GM18867 (cell line): ENCODE measurements around the gene TMEM201.
A peak's percentile ranks its signal among the peaks of the same experiment; 100 is the strongest.
"Not testable (repeated sequence)": the region's sequence is repeated elsewhere in the genome, so short reads cannot be mapped to it uniquely, and the experiment has no call there.

ENCODE experiments used
- ATAC-seq: cut with Tn5 transposase; IDR thresholded peaks from one replicate; pipeline ENCODE4 v1.9.1; 2021; ENCODE audit warnings: mild to moderate bottlenecking, moderate library complexity; ENCODE audit not compliant: unreplicated experiment

The TMEM201 gene, protein sequence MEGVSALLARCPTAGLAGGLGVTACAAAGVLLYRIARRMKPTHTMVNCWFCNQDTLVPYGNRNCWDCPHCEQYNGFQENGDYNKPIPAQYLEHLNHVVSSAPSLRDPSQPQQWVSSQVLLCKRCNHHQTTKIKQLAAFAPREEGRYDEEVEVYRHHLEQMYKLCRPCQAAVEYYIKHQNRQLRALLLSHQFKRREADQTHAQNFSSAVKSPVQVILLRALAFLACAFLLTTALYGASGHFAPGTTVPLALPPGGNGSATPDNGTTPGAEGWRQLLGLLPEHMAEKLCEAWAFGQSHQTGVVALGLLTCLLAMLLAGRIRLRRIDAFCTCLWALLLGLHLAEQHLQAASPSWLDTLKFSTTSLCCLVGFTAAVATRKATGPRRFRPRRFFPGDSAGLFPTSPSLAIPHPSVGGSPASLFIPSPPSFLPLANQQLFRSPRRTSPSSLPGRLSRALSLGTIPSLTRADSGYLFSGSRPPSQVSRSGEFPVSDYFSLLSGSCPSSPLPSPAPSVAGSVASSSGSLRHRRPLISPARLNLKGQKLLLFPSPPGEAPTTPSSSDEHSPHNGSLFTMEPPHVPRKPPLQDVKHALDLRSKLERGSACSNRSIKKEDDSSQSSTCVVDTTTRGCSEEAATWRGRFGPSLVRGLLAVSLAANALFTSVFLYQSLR

DNA sequence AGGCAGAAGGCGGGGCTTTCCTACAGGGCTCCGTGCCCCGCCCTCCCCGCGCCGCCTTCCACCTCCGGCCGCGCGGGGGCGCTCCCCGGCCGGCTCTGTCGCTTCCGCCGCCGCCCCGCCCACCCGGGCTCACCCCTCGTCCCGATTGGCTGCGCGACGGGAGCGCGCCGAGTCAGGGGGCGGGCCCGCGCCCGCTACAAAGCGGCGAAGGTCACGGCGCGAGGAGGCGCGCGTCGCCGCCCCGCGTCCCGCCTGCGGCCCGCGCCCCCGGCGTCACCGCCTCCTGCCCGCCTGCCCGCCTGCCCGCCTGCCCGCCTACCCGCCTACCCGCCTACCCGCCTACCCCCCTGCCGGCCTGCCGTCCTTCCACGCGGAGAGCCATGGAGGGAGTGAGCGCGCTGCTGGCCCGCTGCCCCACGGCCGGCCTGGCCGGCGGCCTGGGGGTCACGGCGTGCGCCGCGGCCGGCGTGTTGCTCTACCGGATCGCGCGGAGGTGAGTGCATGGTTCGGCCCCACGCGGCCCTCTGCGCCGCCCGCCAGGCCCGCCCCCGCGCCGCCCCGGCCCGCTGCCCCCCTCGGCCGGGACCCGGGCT, at the start of gene TMEM201:
TSS of gene TMEM201 (plus strand) at position 361 of the 593 bp plus-strand sequence. CDS start at position 381, 20 bp downstream.
- ATAC-seq = peak; percentile 75

DNA sequence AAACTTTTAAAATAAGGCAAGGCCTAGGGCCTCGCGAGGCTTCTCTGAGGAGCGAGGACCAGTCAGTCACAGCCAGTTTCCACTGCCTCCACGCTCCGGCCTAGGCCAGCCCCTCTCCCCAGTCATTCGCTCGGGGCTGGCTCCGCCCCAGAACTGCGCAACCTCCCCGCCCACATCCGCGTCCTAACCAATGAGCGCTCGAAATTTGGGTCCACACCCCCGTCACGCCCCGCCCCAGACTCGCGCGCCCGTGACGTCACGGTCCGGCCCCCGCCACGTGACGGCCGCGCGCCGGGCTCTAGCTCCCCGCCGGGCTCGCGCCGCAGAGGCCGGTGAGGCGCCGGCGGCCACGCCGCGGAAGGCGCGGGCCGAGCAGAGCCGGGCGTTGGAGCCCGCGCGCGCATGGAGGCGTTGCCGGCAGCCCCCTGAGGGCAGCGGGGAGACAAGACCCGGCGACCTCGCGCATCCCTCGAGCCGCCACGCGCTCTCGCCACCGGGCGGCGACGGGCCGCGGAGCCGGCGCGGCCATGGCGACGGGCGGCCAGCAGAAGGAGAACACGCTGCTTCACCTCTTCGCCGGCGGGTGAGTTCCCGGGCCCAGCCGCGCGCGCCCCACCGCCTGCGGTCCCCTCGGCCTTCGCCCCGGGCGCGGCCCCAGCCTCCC, 49.4 kb upstream of the TMEM201 start, which contains the start of gene SLC25A33:
TSS of gene SLC25A33 (plus strand) at position 301 of the 664 bp plus-strand sequence. CDS start at position 528, 227 bp downstream.
- ATAC-seq = peak; percentile 93

DNA sequence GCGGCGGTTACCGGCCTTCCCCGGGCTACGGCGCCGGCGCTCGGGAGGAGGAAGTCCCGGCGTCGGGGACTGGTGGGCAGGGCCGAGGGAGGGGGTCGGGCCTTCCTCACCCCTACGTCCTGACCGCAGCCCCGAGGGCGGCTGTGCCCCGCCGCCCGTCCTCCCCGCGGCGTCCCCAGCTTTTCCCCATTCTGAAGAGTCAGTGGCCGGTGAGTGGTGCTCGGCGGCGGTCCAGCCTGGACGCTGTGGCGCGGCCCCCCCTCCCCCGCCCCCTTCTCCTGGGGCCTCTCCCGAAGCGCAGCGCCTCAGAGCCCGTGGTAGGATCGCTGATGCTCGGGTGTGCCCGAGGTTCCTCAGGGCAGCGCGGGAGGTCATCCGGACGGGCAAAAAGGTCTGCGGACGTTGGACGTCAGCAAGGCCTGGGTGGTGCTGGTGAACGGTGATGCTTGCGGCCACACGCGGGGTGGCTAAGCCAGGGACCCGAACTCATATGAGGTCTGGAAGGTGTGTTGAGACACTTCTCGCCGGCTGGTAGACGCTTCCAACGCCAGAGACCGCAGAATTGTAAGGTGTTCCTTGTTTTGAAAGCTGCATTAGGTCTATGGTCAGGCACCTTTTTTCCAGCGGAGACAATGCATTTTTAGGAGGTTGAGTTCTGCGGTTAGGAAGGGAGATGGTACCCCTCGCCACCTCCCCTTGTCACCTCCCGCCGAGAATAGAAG, 48.7 kb upstream of the TMEM201 start:
- ATAC-seq = peak; percentile 47

DNA sequence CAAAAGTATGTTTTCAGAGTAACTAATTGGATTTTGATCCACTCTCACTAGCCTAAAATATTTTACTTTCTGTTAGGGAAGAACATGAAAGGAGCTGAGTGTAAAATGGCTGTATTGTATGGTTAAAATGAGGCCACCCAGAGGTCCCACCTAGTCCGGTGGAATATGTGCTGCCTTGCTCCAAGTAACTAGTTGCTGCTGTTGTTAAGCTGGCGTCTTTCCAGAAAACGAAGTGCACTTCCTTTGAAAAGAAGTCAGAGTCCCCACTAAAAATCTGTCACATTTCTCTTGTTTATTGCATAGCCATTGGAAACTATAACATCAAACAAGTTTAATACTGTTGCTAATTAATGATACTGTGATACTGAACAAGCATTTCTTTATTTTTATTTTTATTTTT, 46.3 kb upstream of the TMEM201 start:
- ATAC-seq = no peak

DNA sequence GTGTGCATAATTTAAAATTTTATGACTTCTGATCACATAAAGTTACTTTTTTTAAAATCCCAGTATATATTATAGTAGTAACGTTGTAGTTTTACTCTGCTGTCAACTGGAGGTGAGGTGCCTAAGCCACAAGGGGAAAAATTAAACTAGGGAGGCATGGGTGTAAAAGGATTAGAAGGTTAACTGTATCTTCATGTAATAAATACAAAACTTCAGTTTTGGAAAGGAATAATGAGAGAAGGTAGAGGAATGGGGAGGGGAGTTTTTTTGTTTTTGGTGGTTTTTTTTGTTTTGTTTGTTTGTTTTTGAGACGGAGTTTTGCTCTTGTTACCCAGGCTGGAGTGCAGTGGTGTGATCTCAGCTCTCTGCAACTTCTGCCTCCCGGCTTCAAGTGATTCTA, 43.8 kb upstream of the TMEM201 start:
- no peak for ATAC-seq

GRCh38 chr1:9549955-9550546, 38.7 kb upstream of the TMEM201 start:
- no peak for ATAC-seq

- no peak for ATAC-seq
Measured at GRCh38 chr1:9551984-9552383, 36.7 kb upstream of the TMEM201 start.

GRCh38 chr1:9553736-9554144, 35.0 kb upstream of the TMEM201 start:
- no peak for ATAC-seq

- no peak for ATAC-seq
Measured at GRCh38 chr1:9555942-9556341, 32.8 kb upstream of the TMEM201 start.

DNA sequence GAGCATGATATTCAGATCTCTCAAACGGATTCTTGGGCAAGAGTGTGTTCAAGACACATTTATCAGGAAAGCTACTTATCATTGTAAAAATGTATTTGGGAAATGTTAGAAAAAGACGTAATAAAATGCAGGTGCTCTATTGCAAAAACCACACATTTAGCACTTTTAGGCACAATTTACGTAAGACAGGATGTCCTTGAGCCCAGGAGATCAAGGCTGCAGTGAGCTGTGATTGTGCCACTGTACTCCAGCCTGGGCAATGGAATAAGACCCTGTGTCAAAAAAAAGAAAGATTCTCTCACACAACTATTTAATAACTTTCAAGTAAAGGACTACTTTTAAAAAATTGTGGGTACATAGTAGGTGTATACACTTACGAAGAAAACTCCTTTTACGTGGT, 31.1 kb upstream of the TMEM201 start:
- ATAC-seq = no peak

- ATAC-seq = no peak
Measured at GRCh38 chr1:9558271-9558945, 30.3 kb upstream of the TMEM201 start.

DNA sequence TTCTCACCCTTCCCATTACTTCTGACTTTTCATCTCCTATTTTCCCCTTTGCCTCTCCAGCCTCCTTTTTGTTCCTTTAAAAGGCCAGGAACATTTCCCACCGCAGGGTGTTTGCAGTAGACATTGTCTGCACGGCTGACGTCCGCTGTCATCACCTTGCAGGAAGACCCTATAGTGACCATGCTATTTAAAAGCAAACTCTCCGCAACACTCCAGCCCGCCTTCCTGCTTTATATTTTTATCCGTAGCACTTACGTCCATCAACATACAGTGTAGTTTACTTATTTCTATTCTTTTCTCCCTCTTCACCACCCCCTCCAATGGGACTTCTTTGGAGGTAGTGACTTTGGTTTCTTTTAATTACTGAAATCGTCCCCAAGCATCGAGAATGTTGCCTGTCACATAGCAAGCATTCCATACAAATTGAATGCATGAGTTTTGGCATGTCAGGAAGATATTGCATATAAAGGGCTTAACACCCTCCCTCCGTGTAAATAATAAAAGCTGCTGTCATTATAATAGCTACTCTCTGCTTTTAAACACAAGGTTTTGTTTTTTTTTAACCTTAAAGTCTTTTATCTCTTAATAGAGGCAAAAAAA, 29.7 kb upstream of the TMEM201 start:
- no peak for ATAC-seq

DNA sequence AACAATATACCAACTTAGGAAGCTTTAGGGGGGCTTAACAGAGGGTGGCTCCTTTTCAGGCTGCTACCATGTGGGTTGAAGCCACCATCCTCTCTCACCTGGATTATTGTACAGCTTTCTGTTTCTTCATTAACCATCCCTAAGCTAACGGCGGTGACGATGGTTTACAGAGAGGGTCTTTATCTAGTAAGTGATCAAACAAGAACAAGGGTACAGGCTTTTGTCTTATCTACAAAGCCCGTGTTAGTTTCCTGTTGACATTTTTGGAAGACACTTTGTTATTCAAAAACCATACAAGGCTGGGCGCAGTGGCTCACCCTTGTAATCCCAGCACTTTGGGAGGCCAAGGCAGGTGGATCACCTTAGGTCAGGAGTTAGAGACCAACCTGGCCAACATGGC, 29.0 kb upstream of the TMEM201 start:
- ATAC-seq = no peak

GRCh38 chr1:9560090-9560489, 28.6 kb upstream of the TMEM201 start:
- not testable (repeated sequence) for ATAC-seq

DNA sequence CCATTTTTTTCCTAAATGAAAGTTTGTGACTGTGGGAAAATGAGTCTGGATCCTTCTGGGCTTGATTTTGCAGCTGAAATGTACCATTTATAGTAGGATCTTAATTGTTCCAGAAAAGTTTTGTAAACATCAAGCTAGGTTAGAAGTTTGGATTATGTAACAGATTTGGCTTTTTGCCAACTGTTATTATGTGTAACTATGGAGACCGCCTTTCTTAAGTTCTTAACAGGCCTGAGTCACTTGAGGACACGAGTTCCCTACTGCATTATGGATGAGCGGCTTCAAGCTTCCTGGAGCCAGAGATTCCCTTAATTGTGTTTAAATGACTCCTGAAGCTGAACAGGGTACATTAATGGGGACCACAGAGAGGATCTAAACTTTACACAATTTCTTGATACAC, 27.3 kb upstream of the TMEM201 start:
- ATAC-seq = no peak

DNA sequence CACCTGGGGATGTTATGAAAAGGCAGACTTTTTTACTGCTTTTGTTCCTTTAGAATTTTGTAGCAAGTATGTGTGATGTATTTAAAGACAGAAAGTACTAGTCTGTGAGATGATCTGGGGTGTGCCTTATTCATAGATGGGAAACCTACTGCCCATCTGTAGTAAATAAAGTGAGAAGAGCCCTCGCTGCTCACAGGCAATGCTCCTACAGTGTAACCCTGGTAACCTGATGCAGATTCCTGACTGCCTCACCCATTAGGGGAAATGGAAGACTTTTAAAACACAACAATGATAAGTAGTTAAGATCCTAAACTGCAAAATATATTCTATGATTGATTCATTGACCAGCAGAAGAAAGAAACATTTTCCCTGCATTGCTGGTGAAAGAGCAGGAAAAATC, 19.4 kb upstream of the TMEM201 start:
- no peak for ATAC-seq

DNA sequence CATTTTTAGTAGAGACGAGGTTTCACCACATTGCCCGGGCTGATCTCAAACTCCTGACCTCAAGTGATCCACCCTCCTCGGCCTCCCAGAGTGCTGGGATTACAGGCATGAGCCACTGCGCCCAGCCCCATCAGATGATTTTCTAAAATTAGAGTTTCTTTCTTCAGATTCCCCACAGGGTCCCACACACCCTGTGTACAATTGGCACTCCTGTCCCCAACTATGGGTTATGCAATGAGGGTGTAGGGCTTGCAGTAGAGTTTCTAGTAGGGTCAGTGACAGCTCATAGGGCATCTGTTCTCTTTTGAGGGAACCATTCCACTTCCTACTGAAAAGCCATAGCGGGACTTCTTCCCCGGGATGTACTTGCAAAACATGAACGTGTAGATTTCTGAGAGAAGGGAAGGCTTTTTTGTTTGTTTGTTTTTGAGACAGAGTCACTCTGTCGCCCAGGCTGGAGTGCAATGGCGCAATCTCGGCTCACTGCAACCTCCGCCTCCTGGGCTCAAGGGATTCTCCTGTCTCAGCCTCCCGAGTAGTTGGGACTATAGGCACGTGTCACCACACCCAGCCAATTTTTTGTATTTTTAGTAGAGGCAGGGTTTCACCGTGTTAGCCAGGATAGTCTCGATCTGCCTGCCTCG, 17.7 kb upstream of the TMEM201 start:
- not testable (repeated sequence) for ATAC-seq

GRCh38 chr1:9573723-9574122, 15.0 kb upstream of the TMEM201 start:
- no peak for ATAC-seq

- no peak for ATAC-seq
Measured at GRCh38 chr1:9575486-9575885, 13.2 kb upstream of the TMEM201 start.
